ENCODE data around the gene CLRN2. TPM values are rescaled to one million over a fixed set of nuclear protein-coding genes. Genes with fewer than 3 reads are reported as not detected.
"Not testable (repeated sequence)": the region's sequence is repeated elsewhere in the genome, so short reads cannot be mapped to it uniquely, and the experiment has no call there.

CLRN2 gene
- total and polyA plus RNA-seq, 5 donors from 2014 or later, result not detected

GRCh38 chr4:17535906-17536305 is 20.9 kb downstream of the CLRN2 start:
- ATAC-seq (ENCODE audit: low read depth in 2 of 2), result no peak
- no peaks in the 10 kb centered on the region for H3K36me3 Mint-ChIP-seq
- peaks cover 0 to 4% (median 2%) of the 10 kb centered on the region in 4 donors for H3K4me1 Mint-ChIP-seq
- H3K27ac ChIP-seq (ENCODE audit: insufficient read depth, low read length, poor library complexity, severe bottlenecking), result no peak overlapping the region
- peaks cover 3% of the 10 kb centered on the region for H3K27me3 ChIP-seq (ENCODE audit: control insufficient read depth, insufficient read depth, low read length)
- no peaks in the 10 kb centered on the region for H3K36me3 ChIP-seq (ENCODE audit: control insufficient read depth, insufficient read depth, low read length)
- H3K9me3 Mint-ChIP-seq, result no peaks in the 10 kb centered on the region
- DNase-seq, result peak in 1 of 3 donors; percentile 9
- no peak overlapping the region for H3K4me3 Mint-ChIP-seq
- no peak overlapping the region for H3K27ac Mint-ChIP-seq
- no peaks in the 10 kb centered on the region for H3K9me3 ChIP-seq (ENCODE audit: control insufficient read depth in 2 of 2, low read length in 2 of 2)
- H3K4me3 ChIP-seq (ENCODE audit: low read depth, low read length), result no peak overlapping the region
- peaks cover 33% of the 10 kb centered on the region for H3K27me3 Mint-ChIP-seq
- H3K4me1 ChIP-seq (ENCODE audit: control insufficient read depth, insufficient read depth, low read length, poor library complexity, severe bottlenecking), result no peaks in the 10 kb centered on the region

- H3K27ac ChIP-seq (ENCODE audit: insufficient read depth, low read length, poor library complexity, severe bottlenecking); H3K4me3 Mint-ChIP-seq: not testable (repeated sequence)
Observed at GRCh38 chr4:17537060-17537459, 22.1 kb downstream of the CLRN2 start.

GRCh38 chr4:17544205-17544604 is 29.2 kb downstream of the CLRN2 start:
- Histone ChIP-seq H3K4me1 (ENCODE audit: control insufficient read depth, insufficient read depth, low read length, poor library complexity, severe bottlenecking) (no peaks in the 10 kb centered on the region), H3K27me3 (ENCODE audit: control insufficient read depth, insufficient read depth, low read length) (no peaks in the 10 kb centered on the region), H3K36me3 (ENCODE audit: control insufficient read depth, insufficient read depth, low read length) (no peaks in the 10 kb centered on the region), H3K9me3 (ENCODE audit: control insufficient read depth in 2 of 2, low read length in 2 of 2) (no peaks in the 10 kb centered on the region), H3K4me3 (ENCODE audit: low read depth, low read length) (no peak overlapping the region), H3K27ac (ENCODE audit: insufficient read depth, low read length, poor library complexity, severe bottlenecking) (no peak overlapping the region)
- Mint-ChIP-seq H3K27ac (no peak overlapping the region), H3K27me3 (peaks cover 23% of the 10 kb centered on the region), H3K4me1 (peaks cover 0 to 5% (median 2%) of the 10 kb centered on the region in 4 donors), H3K4me3 (no peak overlapping the region), H3K9me3 (no peaks in the 10 kb centered on the region), H3K36me3 (no peaks in the 10 kb centered on the region)
- DNase-seq, result no peak
- ATAC-seq (ENCODE audit: low read depth in 2 of 2), result no peak

More at GRCh38 chr4:17537060-17537459, 22.1 kb downstream of the CLRN2 start:
- H3K9me3 Mint-ChIP-seq; H3K27me3 ChIP-seq (ENCODE audit: control insufficient read depth, insufficient read depth, low read length); H3K4me1 ChIP-seq (ENCODE audit: control insufficient read depth, insufficient read depth, low read length, poor library complexity, severe bottlenecking); H3K9me3 ChIP-seq (ENCODE audit: control insufficient read depth in 2 of 2, low read length in 2 of 2); DNase-seq; H3K4me3 ChIP-seq (ENCODE audit: low read depth, low read length); H3K27ac Mint-ChIP-seq; H3K4me1 Mint-ChIP-seq; H3K36me3 Mint-ChIP-seq; ATAC-seq (ENCODE audit: low read depth in 2 of 2); H3K36me3 ChIP-seq (ENCODE audit: control insufficient read depth, insufficient read depth, low read length): not testable (repeated sequence)
- H3K27me3 Mint-ChIP-seq, result peaks cover 28% of the 10 kb centered on the region

GRCh38 chr4:17544831-17545234 is 29.9 kb downstream of the CLRN2 start:
- no peaks in the 10 kb centered on the region for H3K9me3 ChIP-seq (ENCODE audit: control insufficient read depth in 2 of 2, low read length in 2 of 2)
- ATAC-seq (ENCODE audit: low read depth in 2 of 2) (no peak), DNase-seq (no peak)
- Mint-ChIP-seq H3K27me3 (peaks cover 22% of the 10 kb centered on the region), H3K27ac (no peak overlapping the region), H3K4me1 (peaks cover 0 to 8% (median 2%) of the 10 kb centered on the region in 4 donors), H3K4me3 (no peak overlapping the region), H3K9me3 (no peaks in the 10 kb centered on the region), H3K36me3 (no peaks in the 10 kb centered on the region)
- H3K4me3 ChIP-seq (ENCODE audit: low read depth, low read length), result no peak overlapping the region
- H3K27me3 ChIP-seq (ENCODE audit: control insufficient read depth, insufficient read depth, low read length), result no peaks in the 10 kb centered on the region
- H3K4me1 ChIP-seq (ENCODE audit: control insufficient read depth, insufficient read depth, low read length, poor library complexity, severe bottlenecking), result no peaks in the 10 kb centered on the region
- H3K27ac ChIP-seq (ENCODE audit: insufficient read depth, low read length, poor library complexity, severe bottlenecking), result no peak overlapping the region
- no peaks in the 10 kb centered on the region for H3K36me3 ChIP-seq (ENCODE audit: control insufficient read depth, insufficient read depth, low read length)

DNA sequence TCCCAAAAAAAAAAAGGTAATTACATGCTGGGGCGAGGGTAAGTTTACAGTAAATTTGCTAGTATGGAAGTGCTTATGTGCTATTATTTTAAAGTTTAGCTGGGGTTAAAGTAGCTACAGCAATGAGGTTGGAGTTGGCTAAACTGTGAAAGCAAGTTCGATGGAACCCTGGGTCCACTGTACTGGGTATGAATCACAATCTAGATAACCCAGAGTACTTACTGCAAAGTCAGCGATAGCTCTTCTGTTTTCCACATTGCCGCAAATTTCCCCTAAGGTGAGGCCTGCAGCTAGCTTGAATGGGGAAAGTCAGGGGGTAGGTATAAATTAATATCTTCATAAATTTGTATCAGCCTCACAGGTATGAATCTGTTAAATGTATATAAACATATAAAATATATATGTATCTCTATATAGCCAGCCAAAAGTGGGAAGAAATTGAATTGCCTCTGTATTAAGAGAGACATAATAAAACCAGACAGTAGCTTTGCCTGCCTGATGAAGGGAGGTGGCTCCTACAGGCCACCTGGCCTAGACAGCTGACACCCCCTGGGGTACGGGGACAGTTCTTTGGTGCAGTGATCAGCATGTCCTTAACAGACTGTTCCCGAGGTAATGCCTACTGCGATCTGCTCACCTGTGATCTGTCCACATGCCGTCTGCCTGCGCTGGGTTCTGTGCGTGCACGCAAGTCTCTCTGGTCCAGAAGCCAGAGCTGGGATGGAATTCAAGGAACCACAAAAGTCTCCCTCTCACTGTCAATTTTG is 30.6 kb downstream of the CLRN2 start:
- no peaks in the 10 kb centered on the region for H3K9me3 ChIP-seq (ENCODE audit: control insufficient read depth in 2 of 2, low read length in 2 of 2)
- no peak overlapping the region for H3K4me3 Mint-ChIP-seq
- no peak for ATAC-seq (ENCODE audit: low read depth in 2 of 2)
- no peaks in the 10 kb centered on the region for H3K27me3 ChIP-seq (ENCODE audit: control insufficient read depth, insufficient read depth, low read length)
- H3K4me1 ChIP-seq (ENCODE audit: control insufficient read depth, insufficient read depth, low read length, poor library complexity, severe bottlenecking), result no peaks in the 10 kb centered on the region
- no peaks in the 10 kb centered on the region for H3K36me3 Mint-ChIP-seq
- no peaks in the 10 kb centered on the region for H3K9me3 Mint-ChIP-seq
- no peak overlapping the region for H3K27ac ChIP-seq (ENCODE audit: insufficient read depth, low read length, poor library complexity, severe bottlenecking)
- no peak overlapping the region for H3K4me3 ChIP-seq (ENCODE audit: low read depth, low read length)
- H3K4me1 Mint-ChIP-seq, result peaks cover 0 to 8% (median 2%) of the 10 kb centered on the region in 4 donors
- DNase-seq, result no peak
- peaks cover 21% of the 10 kb centered on the region for H3K27me3 Mint-ChIP-seq
- no peaks in the 10 kb centered on the region for H3K36me3 ChIP-seq (ENCODE audit: control insufficient read depth, insufficient read depth, low read length)
- no peak overlapping the region for H3K27ac Mint-ChIP-seq

DNA sequence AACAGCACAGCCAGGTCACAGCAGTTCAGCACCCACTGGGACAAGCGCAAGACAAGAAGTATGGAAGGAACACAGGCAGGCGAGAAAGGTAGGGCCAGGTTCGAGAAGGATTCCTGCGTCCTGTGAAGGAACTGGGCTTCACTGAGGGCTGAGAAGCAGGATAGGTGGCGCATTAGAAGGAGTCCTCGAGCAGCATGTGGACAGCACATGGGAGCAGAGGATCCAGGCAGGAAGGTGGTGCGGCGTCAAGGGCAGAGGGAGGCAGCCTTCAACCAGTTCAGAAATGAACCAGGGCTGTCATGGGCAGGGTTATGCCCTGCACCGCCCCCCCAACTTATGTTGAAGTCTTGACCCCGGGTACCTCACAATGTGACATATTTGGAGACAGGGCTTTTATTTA is 31.3 kb downstream of the CLRN2 start:
- Mint-ChIP-seq H3K4me1 (peaks cover 0 to 8% (median 2%) of the 10 kb centered on the region in 4 donors), H3K36me3 (no peaks in the 10 kb centered on the region), H3K4me3 (no peak overlapping the region), H3K9me3 (no peaks in the 10 kb centered on the region), H3K27me3 (peaks cover 21% of the 10 kb centered on the region), H3K27ac (no peak overlapping the region)
- Histone ChIP-seq H3K27me3 (ENCODE audit: control insufficient read depth, insufficient read depth, low read length) (no peaks in the 10 kb centered on the region), H3K4me3 (ENCODE audit: low read depth, low read length) (no peak overlapping the region), H3K4me1 (ENCODE audit: control insufficient read depth, insufficient read depth, low read length, poor library complexity, severe bottlenecking) (no peaks in the 10 kb centered on the region), H3K36me3 (ENCODE audit: control insufficient read depth, insufficient read depth, low read length) (no peaks in the 10 kb centered on the region), H3K9me3 (ENCODE audit: control insufficient read depth in 2 of 2, low read length in 2 of 2) (no peaks in the 10 kb centered on the region), H3K27ac (ENCODE audit: insufficient read depth, low read length, poor library complexity, severe bottlenecking) (no peak overlapping the region)
- DNase-seq (no peak), ATAC-seq (ENCODE audit: low read depth in 2 of 2) (no peak)

- no peaks in the 10 kb centered on the region for H3K27me3 ChIP-seq (ENCODE audit: control insufficient read depth, insufficient read depth, low read length)
- H3K4me1 ChIP-seq (ENCODE audit: control insufficient read depth, insufficient read depth, low read length, poor library complexity, severe bottlenecking), result no peaks in the 10 kb centered on the region
- H3K36me3 ChIP-seq (ENCODE audit: control insufficient read depth, insufficient read depth, low read length), result no peaks in the 10 kb centered on the region
- no peak for DNase-seq
- no peak overlapping the region for H3K4me3 ChIP-seq (ENCODE audit: low read depth, low read length)
- H3K27ac Mint-ChIP-seq, result no peak overlapping the region
- peaks cover 21% of the 10 kb centered on the region for H3K27me3 Mint-ChIP-seq
- H3K27ac ChIP-seq (ENCODE audit: insufficient read depth, low read length, poor library complexity, severe bottlenecking), result no peak overlapping the region
- no peak for ATAC-seq (ENCODE audit: low read depth in 2 of 2)
- peaks cover 0 to 8% (median 2%) of the 10 kb centered on the region in 4 donors for H3K4me1 Mint-ChIP-seq
- no peaks in the 10 kb centered on the region for H3K9me3 Mint-ChIP-seq
- no peaks in the 10 kb centered on the region for H3K9me3 ChIP-seq (ENCODE audit: control insufficient read depth in 2 of 2, low read length in 2 of 2)
- no peaks in the 10 kb centered on the region for H3K36me3 Mint-ChIP-seq
- H3K4me3 Mint-ChIP-seq, result no peak overlapping the region
Observed at GRCh38 chr4:17546678-17547077, 31.7 kb downstream of the CLRN2 start.

- ATAC-seq (ENCODE audit: low read depth in 2 of 2), result no peak
- peaks cover 0 to 3% (median 0%) of the 10 kb centered on the region in 7 donors for H3K9me3 Mint-ChIP-seq
- peaks cover 3% of the 10 kb centered on the region for H3K27me3 ChIP-seq (ENCODE audit: control insufficient read depth, insufficient read depth, low read length)
- DNase-seq, result no peak
- no peaks in the 10 kb centered on the region for H3K36me3 ChIP-seq (ENCODE audit: control insufficient read depth, insufficient read depth, low read length)
- no peak overlapping the region for H3K4me3 ChIP-seq (ENCODE audit: low read depth, low read length)
- no peaks in the 10 kb centered on the region for H3K9me3 ChIP-seq (ENCODE audit: control insufficient read depth in 2 of 2, low read length in 2 of 2)
- peak overlapping the region in 2 of 4 donors; percentile 13 to 52 for H3K4me3 Mint-ChIP-seq
- peak overlapping the region in 1 of 3 donors; percentile 10 for H3K27ac Mint-ChIP-seq
- H3K4me1 ChIP-seq (ENCODE audit: control insufficient read depth, insufficient read depth, low read length, poor library complexity, severe bottlenecking), result no peaks in the 10 kb centered on the region
- H3K27me3 Mint-ChIP-seq, result peaks cover 26% of the 10 kb centered on the region
- H3K4me1 Mint-ChIP-seq, result peaks cover 0 to 8% (median 2%) of the 10 kb centered on the region in 4 donors
- no peaks in the 10 kb centered on the region for H3K36me3 Mint-ChIP-seq
- H3K27ac ChIP-seq (ENCODE audit: insufficient read depth, low read length, poor library complexity, severe bottlenecking), result no peak overlapping the region
Observed at GRCh38 chr4:17550549-17550948, 35.6 kb downstream of the CLRN2 start.
